Measurements from ENCODE around the gene CRBN.

DNA sequence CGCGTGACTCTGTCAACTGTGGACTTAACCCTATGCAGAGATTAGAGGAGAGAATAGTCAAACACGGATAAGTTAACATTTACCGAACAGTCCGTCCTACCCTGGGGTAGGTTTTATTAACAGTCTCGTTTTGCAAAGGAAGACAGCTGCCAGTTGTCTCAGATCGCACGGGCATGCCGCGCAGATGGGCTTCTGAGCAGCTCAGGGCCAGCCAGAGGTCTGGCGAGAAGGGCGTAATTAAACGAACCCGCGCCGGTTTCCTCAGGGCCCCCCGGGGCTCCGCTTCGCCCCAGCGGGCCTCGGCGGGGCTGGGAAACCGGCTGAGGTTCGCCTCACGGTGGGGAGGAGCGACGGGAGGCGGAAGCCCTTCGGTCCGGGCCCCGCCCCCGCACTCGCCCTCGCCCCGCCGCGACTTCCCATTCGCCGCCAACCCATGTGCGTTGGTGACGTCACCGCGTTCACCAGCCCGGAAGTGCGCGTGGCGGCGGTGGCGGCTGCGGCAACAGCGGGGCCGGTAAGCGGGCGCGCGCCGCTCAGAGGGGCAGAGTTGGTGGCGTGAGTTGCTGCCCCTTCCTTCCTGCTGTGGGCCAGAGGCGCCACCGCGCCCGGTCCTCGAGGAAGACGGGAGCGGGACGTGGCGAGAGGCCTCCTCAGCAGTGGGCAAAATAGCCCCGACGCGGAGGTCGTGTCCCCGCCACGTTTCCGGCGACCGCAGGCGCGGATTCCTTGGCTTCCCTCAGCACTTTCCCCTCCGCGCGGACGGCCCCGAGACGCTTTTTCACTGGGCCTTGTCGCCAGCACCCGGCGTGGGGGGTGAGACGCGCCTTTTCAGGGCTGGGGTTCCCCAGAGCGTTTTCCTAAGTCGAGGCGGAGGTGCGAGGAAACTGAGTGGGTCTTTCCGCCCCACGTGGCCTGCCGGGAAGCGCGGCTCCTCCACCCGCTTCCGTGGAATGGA lies 52.7 kb downstream of the CRBN start, which contains the start of gene TRNT1:
- TF ChIP-seq, protein P1, sequence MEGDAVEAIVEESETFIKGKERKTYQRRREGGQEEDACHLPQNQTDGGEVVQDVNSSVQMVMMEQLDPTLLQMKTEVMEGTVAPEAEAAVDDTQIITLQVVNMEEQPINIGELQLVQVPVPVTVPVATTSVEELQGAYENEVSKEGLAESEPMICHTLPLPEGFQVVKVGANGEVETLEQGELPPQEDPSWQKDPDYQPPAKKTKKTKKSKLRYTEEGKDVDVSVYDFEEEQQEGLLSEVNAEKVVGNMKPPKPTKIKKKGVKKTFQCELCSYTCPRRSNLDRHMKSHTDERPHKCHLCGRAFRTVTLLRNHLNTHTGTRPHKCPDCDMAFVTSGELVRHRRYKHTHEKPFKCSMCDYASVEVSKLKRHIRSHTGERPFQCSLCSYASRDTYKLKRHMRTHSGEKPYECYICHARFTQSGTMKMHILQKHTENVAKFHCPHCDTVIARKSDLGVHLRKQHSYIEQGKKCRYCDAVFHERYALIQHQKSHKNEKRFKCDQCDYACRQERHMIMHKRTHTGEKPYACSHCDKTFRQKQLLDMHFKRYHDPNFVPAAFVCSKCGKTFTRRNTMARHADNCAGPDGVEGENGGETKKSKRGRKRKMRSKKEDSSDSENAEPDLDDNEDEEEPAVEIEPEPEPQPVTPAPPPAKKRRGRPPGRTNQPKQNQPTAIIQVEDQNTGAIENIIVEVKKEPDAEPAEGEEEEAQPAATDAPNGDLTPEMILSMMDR (IDR thresholded peaks at IDR 0.05), result no peak
- TF ChIP-seq POLR2AphosphoS5 (IDR thresholded peaks at IDR 0.05), result peak; percentile 97 to 99 (median 98)
